8988T (cell line): ENCODE results near the gene SLC4A8.
"Not testable (repeated sequence)": the region's sequence is repeated elsewhere in the genome, so short reads cannot be mapped to it uniquely, and the experiment has no call there.

ENCODE experiments used
- DNase-seq: peaks from one replicate; pipeline ENCODE4 v3.0.0; 2011

Gene SLC4A8

DNA sequence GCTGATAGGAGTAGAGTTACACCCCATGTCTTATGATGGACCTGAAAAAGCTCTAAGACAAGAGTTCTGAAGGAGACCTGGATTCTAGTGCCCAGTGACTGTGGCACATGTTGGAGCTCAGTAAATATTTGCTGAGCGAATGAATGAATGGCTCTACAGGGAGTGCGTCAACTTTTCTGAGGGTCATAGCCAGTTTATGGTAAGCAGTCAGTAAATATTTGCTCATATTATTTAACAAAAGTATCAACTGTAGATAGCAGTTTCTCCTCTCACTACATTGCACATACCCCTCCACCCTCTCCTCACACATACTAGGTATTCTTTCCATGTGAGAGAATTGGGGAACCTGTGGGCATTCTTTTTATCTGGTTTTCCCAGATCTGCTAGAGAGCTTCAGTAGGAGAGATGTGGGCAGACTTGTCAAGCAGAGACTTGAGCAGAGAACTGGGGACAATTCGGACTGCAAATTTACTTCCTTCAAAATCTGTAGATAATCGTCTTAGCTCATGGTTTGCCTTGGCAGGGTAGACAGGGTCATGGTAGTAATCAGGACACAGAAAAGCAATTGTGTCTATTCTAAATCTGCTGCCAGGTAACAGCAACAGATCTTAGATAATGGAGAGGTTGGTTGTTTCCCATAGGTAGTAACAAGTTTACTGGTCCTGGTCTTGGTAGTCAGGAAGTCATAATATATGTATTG lies 5.7 kb downstream of the SLC4A8 start:
- no peak for DNase-seq

- DNase-seq = no peak
Measured at GRCh38 chr12:51432921-51433320, 8.3 kb downstream of the SLC4A8 start.

- no peak for DNase-seq
Measured at GRCh38 chr12:51434305-51434704, 9.7 kb downstream of the SLC4A8 start.

DNA sequence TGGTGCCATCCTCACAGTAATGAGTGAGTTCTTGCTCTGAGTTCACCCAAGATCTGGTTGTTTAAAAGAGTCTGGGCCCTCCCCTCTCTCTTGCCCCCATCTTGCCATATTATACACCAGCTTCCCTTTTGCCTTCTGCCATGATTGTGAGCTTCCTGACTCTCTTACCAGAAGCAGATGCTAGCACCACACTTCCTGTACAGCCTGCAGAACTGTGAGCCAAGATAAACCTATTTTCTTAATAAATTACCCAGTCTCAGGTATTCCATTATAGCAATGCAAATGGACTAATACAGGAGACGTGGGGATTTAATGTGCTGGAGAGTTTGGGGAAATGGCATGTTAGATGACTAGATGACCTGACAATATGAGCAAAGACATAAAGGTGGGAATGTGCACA lies 12.8 kb downstream of the SLC4A8 start:
- DNase-seq = no peak

GRCh38 chr12:51439330-51439729 lies 14.7 kb downstream of the SLC4A8 start:
- no peak for DNase-seq

- DNase-seq = no peak
Measured at GRCh38 chr12:51441583-51441982, 17.0 kb downstream of the SLC4A8 start.

GRCh38 chr12:51442324-51442723 lies 17.7 kb downstream of the SLC4A8 start:
- DNase-seq = no peak

DNA sequence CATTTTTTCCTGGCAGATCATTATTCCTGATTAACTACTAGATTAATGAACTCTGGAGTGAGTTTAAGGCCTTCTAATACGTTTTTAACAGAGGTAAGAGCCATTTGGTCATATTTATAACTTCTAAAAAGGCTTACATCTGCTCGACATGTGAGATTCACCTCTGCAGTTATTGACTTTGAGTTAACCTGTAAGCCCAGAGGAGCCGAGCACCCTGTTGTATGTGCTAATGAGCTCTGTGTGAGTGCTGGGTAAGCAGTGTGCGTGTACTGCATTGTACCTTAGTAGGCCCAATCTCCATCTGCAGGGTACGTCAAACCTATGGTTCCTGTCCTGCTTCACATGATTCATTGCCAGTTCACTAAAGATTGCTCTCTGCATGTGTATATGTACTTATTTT lies 18.9 kb downstream of the SLC4A8 start:
- no peak for DNase-seq

- DNase-seq = no peak
Measured at GRCh38 chr12:51448618-51449256, 24.1 kb downstream of the SLC4A8 start.

- DNase-seq = no peak
Measured at GRCh38 chr12:51449580-51450246, 25.1 kb downstream of the SLC4A8 start.

DNA sequence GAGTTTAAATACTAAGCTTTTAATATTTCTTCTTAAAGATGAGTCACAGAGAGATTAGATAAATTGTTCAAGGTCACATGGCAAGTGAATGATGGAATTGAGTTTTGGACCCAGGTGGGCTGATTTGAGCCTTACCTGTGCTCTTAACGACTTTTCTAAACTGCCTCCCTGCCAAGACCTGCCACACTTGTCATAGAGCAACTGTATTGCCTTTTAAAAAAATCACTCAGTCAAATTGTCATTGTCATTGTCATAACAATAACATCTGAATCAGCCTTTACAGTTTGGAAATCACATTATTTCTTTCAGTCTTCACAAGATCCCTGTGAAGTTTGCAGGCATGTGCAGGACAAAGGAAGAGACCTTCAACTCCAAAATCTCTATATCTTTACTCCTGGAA lies 25.7 kb downstream of the SLC4A8 start:
- DNase-seq = no peak

GRCh38 chr12:51450806-51451205 lies 26.2 kb downstream of the SLC4A8 start:
- no peak for DNase-seq

DNA sequence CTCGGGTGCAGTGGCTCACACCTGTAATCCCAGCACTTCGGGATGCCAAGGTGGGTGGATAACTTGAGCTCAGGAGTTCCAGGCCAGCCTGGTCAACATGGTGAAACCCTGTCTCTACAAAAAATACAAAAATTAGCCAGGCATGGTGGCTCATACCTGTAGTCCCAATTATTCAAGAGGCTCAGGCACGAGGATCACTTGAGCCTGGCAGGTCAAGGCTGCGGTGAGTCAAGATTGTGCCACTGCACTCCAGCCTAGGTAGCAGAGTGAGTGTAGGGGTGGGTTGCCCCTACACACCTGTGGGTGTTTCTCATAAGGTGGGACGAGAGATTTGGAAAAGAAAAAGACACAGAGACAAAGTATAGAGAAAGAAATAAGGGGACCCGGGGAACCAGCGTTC lies 29.4 kb downstream of the SLC4A8 start:
- DNase-seq = not testable (repeated sequence)

DNA sequence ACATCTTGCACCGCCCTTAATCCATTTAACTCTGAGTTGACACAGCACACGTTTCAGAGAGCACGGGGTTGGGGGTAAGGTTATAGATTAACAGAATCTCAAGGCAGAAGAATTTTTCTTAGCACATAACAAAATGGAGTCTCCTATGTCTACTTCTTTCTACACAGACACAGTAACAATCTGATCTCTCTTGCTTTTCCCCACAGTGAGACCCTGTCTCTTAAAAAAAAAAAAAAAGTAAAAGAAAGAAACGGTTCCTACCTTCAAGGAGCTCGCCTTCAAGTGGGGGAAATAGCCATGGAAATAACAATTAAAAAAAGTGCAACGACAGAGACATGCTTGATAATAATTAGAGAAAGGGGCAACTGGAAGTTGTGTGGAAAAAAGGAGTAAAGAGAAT lies 30.4 kb downstream of the SLC4A8 start:
- not testable (repeated sequence) for DNase-seq

GRCh38 chr12:51458635-51459034 lies 34.0 kb downstream of the SLC4A8 start:
- no peak for DNase-seq

- DNase-seq = no peak
Measured at GRCh38 chr12:51460519-51460918, 35.9 kb downstream of the SLC4A8 start.

DNA sequence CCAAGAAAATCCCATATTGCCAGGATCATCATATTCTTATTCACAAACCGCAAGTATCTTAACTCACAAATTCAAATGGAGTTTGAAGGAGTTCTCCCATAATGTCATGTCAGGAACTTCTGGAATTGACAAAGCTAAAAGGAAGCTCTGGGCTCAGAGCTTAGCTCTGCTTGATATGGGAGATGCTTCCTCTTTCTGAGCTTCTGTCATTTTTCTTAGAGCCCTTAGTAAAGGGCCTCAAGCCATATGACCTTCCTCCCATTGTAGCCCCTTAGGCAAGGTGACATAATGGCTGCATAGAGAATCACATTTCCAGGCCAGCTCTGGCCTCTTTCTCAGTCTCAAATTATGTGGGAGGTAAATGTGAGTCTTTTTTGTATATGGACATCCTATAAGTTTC lies 40.9 kb downstream of the SLC4A8 start:
- no peak for DNase-seq

- DNase-seq = no peak
Measured at GRCh38 chr12:51470116-51470515, 45.5 kb downstream of the SLC4A8 start.

- no peak for DNase-seq
Measured at GRCh38 chr12:51471111-51471864, 46.7 kb downstream of the SLC4A8 start.

GRCh38 chr12:51472984-51473383 lies 48.4 kb downstream of the SLC4A8 start:
- DNase-seq = no peak

DNA sequence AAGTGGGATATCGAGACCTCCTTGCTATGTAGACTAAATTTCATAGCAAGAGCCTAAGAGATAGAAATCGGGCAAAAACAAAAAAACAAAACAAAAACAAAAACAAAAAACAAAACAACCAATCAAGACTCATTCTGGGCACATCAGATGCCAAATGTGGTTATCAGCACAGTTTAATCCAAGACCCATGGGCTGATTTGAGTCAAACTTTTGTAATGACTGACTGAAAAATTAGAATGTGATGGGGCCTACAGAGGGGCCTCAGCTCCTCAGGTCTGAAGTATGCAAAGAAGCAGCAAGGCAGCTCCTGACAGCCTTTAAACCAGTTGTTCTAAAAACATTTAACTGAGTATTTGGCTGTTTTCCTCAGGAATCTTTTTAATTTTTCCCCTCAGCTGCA lies 49.3 kb downstream of the SLC4A8 start:
- DNase-seq = no peak

DNA sequence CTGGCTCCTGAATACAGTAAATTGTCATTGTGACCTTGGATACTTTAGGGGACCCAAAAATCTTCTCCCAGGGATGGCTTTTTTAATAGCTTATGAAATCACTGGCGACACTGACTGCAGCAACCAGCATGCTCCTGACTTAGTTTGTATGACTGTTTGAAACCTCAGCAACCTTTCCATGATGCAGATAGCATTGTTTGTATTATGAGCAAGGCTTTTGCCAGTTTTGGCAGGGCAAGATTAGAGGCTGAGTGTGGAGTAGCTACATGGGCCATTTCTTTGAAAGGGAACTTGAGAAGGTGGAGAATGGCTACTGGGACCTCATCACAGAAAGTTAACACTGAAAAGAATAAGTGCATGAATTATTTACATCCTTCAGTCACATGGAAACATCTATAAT lies 50.9 kb downstream of the SLC4A8 start:
- DNase-seq = no peak

DNA sequence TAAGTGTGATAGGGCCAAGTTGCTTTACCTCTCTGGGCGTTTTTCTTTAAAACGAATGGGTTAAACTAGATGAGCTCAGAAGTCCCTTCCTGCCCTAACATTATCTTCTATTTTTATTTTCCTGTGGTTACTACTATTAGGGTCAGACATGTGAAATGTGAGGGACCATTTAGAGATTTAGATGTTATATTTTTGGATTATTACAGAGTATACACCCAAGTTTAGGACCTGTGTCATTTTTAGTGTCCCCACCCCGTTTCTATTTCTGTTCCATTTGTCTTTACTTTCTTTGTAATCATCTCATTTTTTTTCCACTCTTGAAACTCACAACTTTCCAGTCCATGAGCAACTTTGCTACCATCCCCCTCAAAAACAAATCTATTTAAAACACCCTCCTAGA lies 56.3 kb downstream of the SLC4A8 start:
- DNase-seq = no peak
